ENCODE measurements around the gene AKAP5.

AKAP5 gene

GRCh38 chr14:64450255-64450654, 15.0 kb upstream of the AKAP5 start:
- no peak for TF ChIP-seq CTCF (IDR thresholded peaks at IDR 0.05; ENCODE audit: low read depth, low read length, missing control alignments)
- DNase-seq (ENCODE audit: low read depth) = no peak
- in situ Hi-C loops (cut with HindIII; ENCODE audit: low sequenced_read_pairs) = no loop called here
- no peak overlapping the region for H3K4me3 ChIP-seq (ENCODE audit: low read depth, low read length)

- no peak for TF ChIP-seq CTCF (IDR thresholded peaks at IDR 0.05; ENCODE audit: low read depth, low read length, missing control alignments)
- DNase-seq (ENCODE audit: low read depth) = no peak
- in situ Hi-C loops (cut with HindIII; ENCODE audit: low sequenced_read_pairs) = no loop called here
- no peak overlapping the region for H3K4me3 ChIP-seq (ENCODE audit: low read depth, low read length)
Measured at GRCh38 chr14:64454671-64455070, 10.6 kb upstream of the AKAP5 start.

- no peak for DNase-seq (ENCODE audit: low read depth)
- in situ Hi-C loops (cut with HindIII; ENCODE audit: low sequenced_read_pairs) = no loop called here
- TF ChIP-seq CTCF (IDR thresholded peaks at IDR 0.05; ENCODE audit: low read depth, low read length, missing control alignments) = no peak
- no peak overlapping the region for H3K4me3 ChIP-seq (ENCODE audit: low read depth, low read length)
Measured at GRCh38 chr14:64459405-64460136, 5.7 kb upstream of the AKAP5 start.

- no peak for DNase-seq (ENCODE audit: low read depth)
- no peak overlapping the region for H3K4me3 ChIP-seq (ENCODE audit: low read depth, low read length)
- in situ Hi-C loops (cut with HindIII; ENCODE audit: low sequenced_read_pairs) = no loop called here
- no peak for TF ChIP-seq CTCF (IDR thresholded peaks at IDR 0.05; ENCODE audit: low read depth, low read length, missing control alignments)
Measured at GRCh38 chr14:64461221-64461620, 4.1 kb upstream of the AKAP5 start.

- no peak for TF ChIP-seq CTCF (IDR thresholded peaks at IDR 0.05; ENCODE audit: low read depth, low read length, missing control alignments)
- in situ Hi-C loops (cut with HindIII; ENCODE audit: low sequenced_read_pairs) = no loop called here
- DNase-seq (ENCODE audit: low read depth) = no peak
- H3K4me3 ChIP-seq (ENCODE audit: low read depth, low read length) = no peak overlapping the region
Measured at GRCh38 chr14:64463195-64463594, 2.1 kb upstream of the AKAP5 start.

- no peak for TF ChIP-seq CTCF (IDR thresholded peaks at IDR 0.05; ENCODE audit: low read depth, low read length, missing control alignments)
- DNase-seq (ENCODE audit: low read depth) = no peak
- in situ Hi-C loops (cut with HindIII; ENCODE audit: low sequenced_read_pairs) = no loop called here
- no peak overlapping the region for H3K4me3 ChIP-seq (ENCODE audit: low read depth, low read length)
Measured at GRCh38 chr14:64463873-64464272, 1.4 kb upstream of the AKAP5 start.
